ENCODE data around the gene RNF5. TPM values are rescaled to one million over a fixed set of nuclear protein-coding genes. Genes with fewer than 3 reads are reported as not detected.

Gene RNF5
- total and polyA plus RNA-seq, 9 of the 15 experiments (the other 6 are each of a cell fraction or from before 2014, with no cell fraction given), result 62.2 to 245 (median 129) TPM

- TF ChIP-seq ZBTB5 (IDR thresholded peaks at IDR 0.05) (0 out of 2 replicates have a peak, but pooled peaks have one; percentile 54), SNIP1 (IDR thresholded peaks at IDR 0.05; ENCODE audit: low read depth) (no peak), ELF1 (tag; IDR thresholded peaks at IDR 0.05) (0 out of 2 replicates have a peak, but pooled peaks have one; percentile 5), HIVEP1 (CRISPR knock-in tag; IDR thresholded peaks at IDR 0.05) (0 out of 2 replicates have a peak, but pooled peaks have one; percentile 4), NKRF (IDR thresholded peaks at IDR 0.05; ENCODE audit: borderline replicate concordance) (no peak; the same call in 1 of the 2 replicates), NR2C2 (CRISPR knock-in tag; IDR thresholded peaks at IDR 0.05) (peak; percentile 46; the same call in 1 of the 2 replicates), NR2C2 (tag; IDR thresholded peaks at IDR 0.05) (peak; percentile 95), POLR2AphosphoS5 (IDR thresholded peaks at IDR 0.05; ENCODE audit: control insufficient read depth, insufficient read depth, low read depth, low read length) (no peak), HDAC1 (IDR thresholded peaks at IDR 0.05) (peak in 1 of 2 experiments; percentile 57; a peak in 1 of 4 replicates), BCLAF1 (IDR thresholded peaks at IDR 0.05; ENCODE audit: borderline replicate concordance in 1 of 2, control insufficient read depth in 1 of 2, low read depth in 2 of 2, low read length in 1 of 2) (no peak), SMARCA4 (IDR thresholded peaks at IDR 0.05) (0 out of 2 replicates have a peak, but pooled peaks have one; percentile 10), ZBTB1 (CRISPR knock-in tag; IDR thresholded peaks at IDR 0.05; ENCODE audit: borderline replicate concordance, low read depth) (peak; percentile 55; the same call in 1 of the 2 replicates), ZNF507 (tag; conservative IDR thresholded peaks at IDR 0.05) (no peak), ZBTB26 (CRISPR knock-in tag; IDR thresholded peaks at IDR 0.05) (peak; percentile 85), CBX5 (IDR thresholded peaks at IDR 0.05; ENCODE audit: borderline replicate concordance, low read depth) (no peak), CCNT2 (IDR thresholded peaks at IDR 0.05; ENCODE audit: borderline replicate concordance, extremely low read depth, insufficient read length, low read depth, low read length) (no peak), YY1 (IDR thresholded peaks at IDR 0.05; ENCODE audit: borderline replicate concordance in 1 of 3, control insufficient read depth in 1 of 3, extremely low read depth in 1 of 3, insufficient read depth in 3 of 3, insufficient read length in 1 of 3, insufficient replicate concordance in 2 of 3, low read depth in 1 of 3, low read length in 2 of 3) (peak in 1 of 3 experiments; percentile 11), ZNF263 (CRISPR knock-in tag; IDR thresholded peaks at IDR 0.05; ENCODE audit: borderline replicate concordance) (peak; percentile 50)
These were observed 2.9 kb upstream of the RNF5 start (continued) for GRCh38 chr6:32175322-32175710.

Measured in K562 (cell line).